PC-3 (cell line): ENCODE data around the gene ZNF318.

Experiments
- CTCF ChIP-seq: fragments of 300-600 bp; sonication (generic); conservative IDR thresholded peaks from 2 replicates; pipeline ENCODE4 v1.5.1; 2017; ENCODE audit warnings: antibody characterized with exemption, low read depth, mild to moderate bottlenecking, low read length
- EZH2 ChIP-seq: fragments of 300-600 bp; sonication (generic); IDR thresholded peaks from one replicate; pipeline ENCODE4 v1.6.1; 2017; ENCODE audit warnings: antibody characterized with exemption, mild to moderate bottlenecking, low read length; ENCODE audit not compliant: unreplicated experiment
- EZH2phosphoT487 ChIP-seq: fragments of 300-600 bp; sonication (generic); IDR thresholded peaks from 2 replicates; pipeline ENCODE4 v1.6.1; 2018; ENCODE audit warnings: mild to moderate bottlenecking, antibody characterized with exemption, low read length, borderline replicate concordance

- TF ChIP-seq CTCF (no peak), EZH2phosphoT487 (no peak), EZH2 (no peak)
These were observed 40.9 kb downstream of the ZNF318 start for GRCh38 chr6:43328528-43328927.
